CD4-positive, alpha-beta T cell (primary cell): ENCODE measurements around the gene CARD9. TPM values are rescaled to one million over a fixed set of nuclear protein-coding genes. Genes with fewer than 3 reads are reported as not detected.

Experiments used
- ATAC-seq: fragments of 200-7000 bp; cut with Tn5 transposase; one replicate; pipeline ENCODE4 v1.10.0; 2022; ENCODE audit warnings: mild to moderate bottlenecking; ENCODE audit not compliant: poor library complexity
- CTCF ChIA-PET: fragments of 350-600 bp; sonication (Branson Sonifier 250); formaldehyde crosslinking; loops from one replicate; lab custom pipeline; 2021; ENCODE audit warnings: antibody characterized with exemption, inconsistent platforms; lab: Charles Lee
- POLR2A ChIA-PET: fragments of 350-600 bp; sonication (Branson Sonifier 250); formaldehyde crosslinking; loops from one replicate; lab custom pipeline; 2021; ENCODE audit warnings: antibody characterized with exemption, inconsistent platforms; lab: Charles Lee
- DNase-seq, 14 experiments: peaks; one replicate each; pipeline ENCODE4 v3.0.0-alpha.2; 2013 to 2020; ENCODE audit warnings: mixed read lengths in 2 of 14
- H3K27ac ChIP-seq, 2 donors: one replicate each; pipeline versions ENCODE4 v1.5.1 to v1.7.0; 2013; ENCODE audit warnings: low read length in 2 of 2, low read depth in 1 of 2, mild to moderate bottlenecking in 1 of 2
- H3K27me3 ChIP-seq, 2 experiments: 1 replicate in 1 of 2; 2 replicates in 1 of 2; pipeline versions ENCODE4 v1.6.1 to v1.7.0; 2013; ENCODE audit warnings: low read length in 2 of 2, control low read depth in 1 of 2, mild to moderate bottlenecking in 1 of 2, moderate library complexity in 1 of 2; ENCODE audit not compliant: insufficient read depth in 2 of 2, control insufficient read depth in 1 of 2
- H3K36me3 ChIP-seq: one replicate; pipeline ENCODE4 v1.6.1; 2013; ENCODE audit warnings: low read length, control low read depth; ENCODE audit not compliant: insufficient read depth
- H3K4me1 ChIP-seq: one replicate; pipeline ENCODE4 v1.6.1; 2013; ENCODE audit warnings: low read length, control low read depth; ENCODE audit not compliant: insufficient read depth
- H3K4me3 ChIP-seq: one replicate; pipeline ENCODE4 v1.5.1; 2013; ENCODE audit warnings: mild to moderate bottlenecking, low read length, moderate library complexity
- H3K9me3 ChIP-seq, 2 experiments: 1 replicate in 1 of 2; 2 replicates in 1 of 2; pipeline versions ENCODE4 v1.6.1 to v1.7.0; 2013; ENCODE audit warnings: low read length in 2 of 2, mild to moderate bottlenecking in 2 of 2, control low read depth in 1 of 2, moderate library complexity in 1 of 2; ENCODE audit not compliant: control insufficient read depth in 1 of 2, insufficient read depth in 1 of 2
- H3K27ac Mint-ChIP-seq: one replicate; pipeline ENCODE4 v1.8.0; 2020; ENCODE audit warnings: mixed read lengths
- H3K27me3 Mint-ChIP-seq: one replicate; pipeline ENCODE4 v1.8.0; 2021; ENCODE audit warnings: mixed read lengths
- H3K36me3 Mint-ChIP-seq: one replicate; pipeline ENCODE4 v1.8.0; 2021; ENCODE audit warnings: low read depth, mixed read lengths
- H3K4me1 Mint-ChIP-seq: one replicate; pipeline ENCODE4 v1.8.0; 2021; ENCODE audit warnings: low read depth, mixed read lengths
- H3K4me3 Mint-ChIP-seq: one replicate; pipeline ENCODE4 v1.8.0; 2020; ENCODE audit warnings: mild to moderate bottlenecking, mixed read lengths
- H3K9me3 Mint-ChIP-seq: one replicate; pipeline ENCODE4 v1.8.0; 2020; ENCODE audit warnings: mixed read lengths
- CTCF ChIP-seq: fragments of 200-600 bp; IDR thresholded peaks from one replicate; pipeline ENCODE4 v1.8.0; 2022; ENCODE audit warnings: antibody characterized with exemption, mild to moderate bottlenecking
- intact Hi-C, 2 experiments: fragments of 100-400 bp; cut with DNase I in 1 of 2; cut with micrococcal nuclease in 1 of 2; formaldehyde crosslinking; loops; one replicate each; pipeline versions ENCODE4 v1.15.1 to v1.9.0; 2023 to 2025; cut with DNase I, micrococcal nuclease
- total RNA-seq, 174 experiments: library from RNA in 2 of 174; stranded (reverse) in 2 of 174; gene quantifications; one replicate each; pipeline ENCODE4 v1.2.3 and lab custom pipeline; 2021 to 2026

CARD9 gene
- total RNA-seq, 2 experiments from 2014 or later, result 0.36 to 0.64 TPM

- DNase-seq, result no peak
- Histone ChIP-seq H3K4me3 (no peak overlapping the region), H3K9me3 (peaks cover 3 to 24% of the 10 kb centered on the region in 2 experiments), H3K27ac (no peak overlapping the region), H3K27me3 (peaks cover 20 to 22% of the 10 kb centered on the region in 2 experiments), H3K4me1 (peaks cover 9% of the 10 kb centered on the region), H3K36me3 (no peaks in the 10 kb centered on the region)
- no peaks in the 10 kb centered on the region for H3K36me3 Mint-ChIP-seq
- H3K4me1 Mint-ChIP-seq, result no peaks in the 10 kb centered on the region
- H3K27me3 Mint-ChIP-seq, result peaks cover 4% of the 10 kb centered on the region
- no peak overlapping the region for H3K27ac Mint-ChIP-seq
- ChIA-PET CTCF (no interaction called here), POLR2A (no interaction called here)
- TF ChIP-seq CTCF, result no peak
- intact Hi-C loops, result no loop called here
- H3K9me3 Mint-ChIP-seq, result no peaks in the 10 kb centered on the region
- no peak for ATAC-seq
- H3K4me3 Mint-ChIP-seq, result no peak overlapping the region
Observed at GRCh38 chr9:136314056-136314416, 59.4 kb downstream of the CARD9 start.

Other genes with a start within 250 kb of the CARD9 start
- under 1 TPM; 0.11 to 0.16 TPM for gene LHX3, start 168.5 kb downstream of the CARD9 start, total RNA-seq
- gene QSOX2, start 127.9 kb downstream of the CARD9 start, total RNA-seq, result 10 to 100 TPM; 14.4 TPM
- not detected for gene CCDC187, start 69.6 kb downstream of the CARD9 start, total RNA-seq
- 1 to 10 TPM; 7.7 to 8.6 TPM for gene GPSM1, start 46.1 kb downstream of the CARD9 start, total RNA-seq
- 10 to 100 TPM; 15.4 to 17.0 TPM for gene DNLZ, start 9.9 kb downstream of the CARD9 start, total RNA-seq
- 1 to 10 TPM; 7.7 to 8.0 TPM for gene SNAPC4, start 26.5 kb upstream of the CARD9 start, total RNA-seq
- 10 to 100 TPM; 37.7 to 43.2 TPM for gene ENTR1, start 36.9 kb upstream of the CARD9 start, total RNA-seq
- gene PMPCA, start 37.0 kb upstream of the CARD9 start, total RNA-seq, result 100 to 1,000 TPM; 107 to 109 TPM
- 10 to 100 TPM; 17.2 to 19.4 TPM for gene INPP5E, start 66.2 kb upstream of the CARD9 start, total RNA-seq
- gene SEC16A, start 109.4 kb upstream of the CARD9 start, total RNA-seq, result 10 to 100 TPM; 73.0 to 75.0 TPM
- gene NOTCH1, start 172.4 kb upstream of the CARD9 start, total RNA-seq, result 10 to 100 TPM; 30.8 to 34.2 TPM